ENCODE results near the gene C8B. TPM values are rescaled to one million over a fixed set of nuclear protein-coding genes. Genes with fewer than 3 reads are reported as not detected.

The C8B gene
- total RNA-seq, 1 donor from 2014 or later, result not detected

- no peak for DNase-seq (ENCODE audit: low spot score)
- no peaks in the 10 kb centered on the region for H3K36me3 Mint-ChIP-seq (ENCODE audit: low read depth, unreplicated experiment)
- no peak for TF ChIP-seq CTCF (IDR thresholded peaks at IDR 0.05; ENCODE audit: unreplicated experiment)
- H3K27ac Mint-ChIP-seq (ENCODE audit: unreplicated experiment), result no peak overlapping the region
- H3K9me3 Mint-ChIP-seq (ENCODE audit: unreplicated experiment), result no peaks in the 10 kb centered on the region
- H3K4me3 Mint-ChIP-seq (ENCODE audit: unreplicated experiment), result no peak overlapping the region
- no peaks in the 10 kb centered on the region for H3K27me3 Mint-ChIP-seq (ENCODE audit: unreplicated experiment)
- no peaks in the 10 kb centered on the region for H3K4me1 Mint-ChIP-seq (ENCODE audit: unreplicated experiment)
Observed at GRCh38 chr1:56958526-56958925, 7.3 kb downstream of the C8B start.

GRCh38 chr1:56957931-56958330, 7.9 kb downstream of the C8B start:
- DNase-seq (ENCODE audit: low spot score), result no peak
- no peaks in the 10 kb centered on the region for H3K27me3 Mint-ChIP-seq (ENCODE audit: unreplicated experiment)
- TF ChIP-seq CTCF (IDR thresholded peaks at IDR 0.05; ENCODE audit: unreplicated experiment), result no peak
- H3K27ac Mint-ChIP-seq (ENCODE audit: unreplicated experiment), result no peak overlapping the region
- no peak overlapping the region for H3K4me3 Mint-ChIP-seq (ENCODE audit: unreplicated experiment)
- no peaks in the 10 kb centered on the region for H3K36me3 Mint-ChIP-seq (ENCODE audit: low read depth, unreplicated experiment)
- no peaks in the 10 kb centered on the region for H3K9me3 Mint-ChIP-seq (ENCODE audit: unreplicated experiment)
- no peaks in the 10 kb centered on the region for H3K4me1 Mint-ChIP-seq (ENCODE audit: unreplicated experiment)

GRCh38 chr1:56954664-56955063, 11.2 kb downstream of the C8B start:
- H3K4me1 Mint-ChIP-seq (ENCODE audit: unreplicated experiment), result no peaks in the 10 kb centered on the region
- H3K9me3 Mint-ChIP-seq (ENCODE audit: unreplicated experiment), result no peaks in the 10 kb centered on the region
- H3K27me3 Mint-ChIP-seq (ENCODE audit: unreplicated experiment), result no peaks in the 10 kb centered on the region
- no peak overlapping the region for H3K27ac Mint-ChIP-seq (ENCODE audit: unreplicated experiment)
- H3K36me3 Mint-ChIP-seq (ENCODE audit: low read depth, unreplicated experiment), result no peaks in the 10 kb centered on the region
- H3K4me3 Mint-ChIP-seq (ENCODE audit: unreplicated experiment), result no peak overlapping the region
- DNase-seq (ENCODE audit: low spot score), result no peak
- TF ChIP-seq CTCF (IDR thresholded peaks at IDR 0.05; ENCODE audit: unreplicated experiment), result no peak

- Mint-ChIP-seq H3K9me3 (ENCODE audit: unreplicated experiment) (no peaks in the 10 kb centered on the region), H3K4me3 (ENCODE audit: unreplicated experiment) (no peak overlapping the region), H3K27ac (ENCODE audit: unreplicated experiment) (no peak overlapping the region), H3K36me3 (ENCODE audit: low read depth, unreplicated experiment) (no peaks in the 10 kb centered on the region), H3K4me1 (ENCODE audit: unreplicated experiment) (no peaks in the 10 kb centered on the region), H3K27me3 (ENCODE audit: unreplicated experiment) (no peaks in the 10 kb centered on the region)
- no peak for DNase-seq (ENCODE audit: low spot score)
- no peak for TF ChIP-seq CTCF (IDR thresholded peaks at IDR 0.05; ENCODE audit: unreplicated experiment)
Observed at GRCh38 chr1:56953386-56953785, 12.4 kb downstream of the C8B start.

GRCh38 chr1:56952501-56952900, 13.3 kb downstream of the C8B start:
- TF ChIP-seq CTCF (IDR thresholded peaks at IDR 0.05; ENCODE audit: unreplicated experiment), result no peak
- H3K27me3 Mint-ChIP-seq (ENCODE audit: unreplicated experiment), result no peaks in the 10 kb centered on the region
- no peaks in the 10 kb centered on the region for H3K4me1 Mint-ChIP-seq (ENCODE audit: unreplicated experiment)
- no peak for DNase-seq (ENCODE audit: low spot score)
- no peaks in the 10 kb centered on the region for H3K36me3 Mint-ChIP-seq (ENCODE audit: low read depth, unreplicated experiment)
- no peak overlapping the region for H3K4me3 Mint-ChIP-seq (ENCODE audit: unreplicated experiment)
- H3K9me3 Mint-ChIP-seq (ENCODE audit: unreplicated experiment), result no peaks in the 10 kb centered on the region
- no peak overlapping the region for H3K27ac Mint-ChIP-seq (ENCODE audit: unreplicated experiment)
